A673 (cell line): Measurements from ENCODE around the gene UFD1. TPM values are rescaled to one million over a fixed set of nuclear protein-coding genes. Genes with fewer than 3 reads are reported as not detected.

ENCODE experiments used
- Bru-seq: library from RNA; stranded (reverse); fragments of 400-500 nt; gene quantifications from one replicate; lab custom pipeline; 2021; lab: Mats Ljungman, UMichigan
- BruChase-seq, 2 experiments: library from RNA; stranded (reverse); fragments of 400-500 nt; gene quantifications; one replicate each; lab custom pipeline; 2021; lab: Mats Ljungman, UMichigan
- BruUV-seq: library from RNA; stranded (reverse); fragments of 400-500 nt; replicated peaks from 2 replicates; lab custom pipeline; 2021; lab: Mats Ljungman, UMichigan
- CTCF ChIA-PET: fragments of 300-600 bp; sonication (Branson Sonifier 250); formaldehyde crosslinking; loops from one replicate; lab custom pipeline; 2022; ENCODE audit warnings: antibody characterized with exemption; lab: Charles Lee
- POLR2A ChIA-PET: fragments of 300-600 bp; sonication (Branson Sonifier 250); formaldehyde crosslinking; loops from one replicate; lab custom pipeline; 2022; ENCODE audit warnings: antibody characterized with exemption; ENCODE audit not compliant: low non-redundant PET; lab: Charles Lee
- DNase-seq: peaks from one replicate; pipeline ENCODE4 v3.0.0-alpha.2; 2015; ENCODE audit warnings: low spot score
- H3K27ac ChIP-seq: fragments of 200-600 bp; sonication (generic); 2 replicates; pipeline ENCODE4 v1.5.1; 2016; ENCODE audit warnings: mixed run types, low read depth, mild to moderate bottlenecking, mixed read lengths, antibody characterized with exemption, low read length; ENCODE audit not compliant: poor library complexity, severe bottlenecking
- H3K27me3 ChIP-seq: fragments of 200-600 bp; sonication (generic); replicated peaks from 2 replicates; pipeline ENCODE4 v1.6.1; 2017; ENCODE audit warnings: mixed run types, low read depth, mild to moderate bottlenecking, mixed read lengths, antibody characterized with exemption, low read length; ENCODE audit not compliant: insufficient read depth, poor library complexity
- H3K36me3 ChIP-seq: fragments of 200-600 bp; sonication (generic); 2 replicates; pipeline ENCODE4 v1.6.1; 2016; ENCODE audit warnings: mixed run types, mild to moderate bottlenecking, mixed read lengths, antibody characterized with exemption, low read length; ENCODE audit not compliant: insufficient read depth, poor library complexity, severe bottlenecking
- H3K4me1 ChIP-seq: fragments of 200-600 bp; sonication (generic); 2 replicates; pipeline ENCODE4 v1.6.1; 2017; ENCODE audit warnings: mixed run types, mild to moderate bottlenecking, mixed read lengths, antibody characterized with exemption, low read length; ENCODE audit not compliant: insufficient read depth, poor library complexity, severe bottlenecking
- H3K4me3 ChIP-seq: fragments of 200-600 bp; sonication (generic); 2 replicates; pipeline ENCODE4 v1.5.1; 2016; ENCODE audit warnings: low read depth, mixed run types, mild to moderate bottlenecking, mixed read lengths, low read length; ENCODE audit not compliant: poor library complexity, severe bottlenecking
- H3K9me3 ChIP-seq: fragments of 200-600 bp; sonication (generic); 2 replicates; pipeline ENCODE4 v1.6.1; 2016; ENCODE audit warnings: mixed run types, low read depth, mild to moderate bottlenecking, mixed read lengths, antibody characterized with exemption, low read length; ENCODE audit not compliant: poor library complexity, severe bottlenecking
- CTCF ChIP-seq: fragments of 300-800, 200-600 bp; sonication (generic); conservative IDR thresholded peaks from 2 replicates; pipeline ENCODE4 v1.5.1; 2017; ENCODE audit warnings: low read depth, mild to moderate bottlenecking, antibody characterized with exemption, low read length, moderate library complexity, mixed read lengths
- EZH2 ChIP-seq: fragments of 200-600 bp; sonication (generic); IDR thresholded peaks from 2 replicates; pipeline ENCODE4 v1.6.1; 2017; ENCODE audit warnings: borderline replicate concordance, low read depth, mild to moderate bottlenecking, mixed read lengths, antibody characterized with exemption, low read length; ENCODE audit not compliant: poor library complexity, severe bottlenecking
- intact Hi-C: fragments of 100-400 bp; cut with micrococcal nuclease; formaldehyde crosslinking; loops from one replicate; pipeline ENCODE4 v1.10.0; 2022; ENCODE audit not compliant: unreplicated experiment
- long read RNA-seq: library from polyadenylated mRNA; stranded (forward); transcript quantifications from one replicate; pipeline ENCODE4 v2.0.0, GENCODE V29; 2022
- total RNA-seq: library from RNA; stranded (reverse); gene quantifications from 2 replicates; pipeline ENCODE4 v1.2.3, GENCODE V29; 2021

UFD1 gene
- total RNA-seq (161 and 195 TPM in 2 replicates), Bru-seq, nascent RNA (percentile 85 among the genes with signal in this experiment), BruChase-seq, experiment 1, labeled RNA remaining after a 2-hour chase (percentile 87 among the genes with signal in this experiment), BruChase-seq, experiment 2, labeled RNA remaining after a 6-hour chase (percentile 83 among the genes with signal in this experiment)
- long read RNA-seq, full-length matches to known transcripts = 227 of 288 reads
- long read RNA-seq, partial matches to known transcripts = 10 of 288 reads
- long read RNA-seq, other reads (novel, unspliced or antisense) = 51 of 288 reads

- intact Hi-C loops = loop anchor here (2.0 kb wide), 1 partner anchor 46 kb away; the partner anchor contains the start of gene MRPL40
- ChIA-PET CTCF (no interaction called here), POLR2A (no interaction called here)
- TF ChIP-seq EZH2 = no peak
- no peak for TF ChIP-seq CTCF
- H3K4me3 ChIP-seq = peak within 1 kb of the TSS; percentile 75
- BruUV-seq = no TSS peak
- H3K4me1 ChIP-seq = peaks cover 9% of the 10 kb centered on the region
- peak; percentile 89 for DNase-seq
- no peaks in the 10 kb centered on the region for H3K27me3 ChIP-seq
- peaks cover 25% of the 10 kb centered on the region for H3K36me3 ChIP-seq
- H3K9me3 ChIP-seq = no peaks in the 10 kb centered on the region
- H3K27ac ChIP-seq = peak within 1 kb of the TSS; percentile 99
Measured at GRCh38 chr22:19478901-19479354, at the start of gene UFD1. Gene UFD1, minus strand, starts transcription at chr22:19479193. Its CDS starts 108 bp downstream, at chr22:19479085.

- POLR2A ChIA-PET = no interaction called here
- BruUV-seq = no TSS peak
- intact Hi-C loops = no loop called here
Measured at GRCh38 chr22:19527861-19528417, 48.9 kb upstream of the UFD1 start.

GRCh38 chr22:19527321-19527721, 48.3 kb upstream of the UFD1 start:
- no peaks in the 10 kb centered on the region for H3K36me3 ChIP-seq
- no TSS peak for BruUV-seq
- H3K4me3 ChIP-seq = no peak overlapping the region
- peaks cover 5% of the 10 kb centered on the region for H3K4me1 ChIP-seq
- TF ChIP-seq CTCF = no peak
- no peak for TF ChIP-seq EZH2
- H3K27me3 ChIP-seq = peaks cover 9% of the 10 kb centered on the region
- ChIA-PET POLR2A (no interaction called here), CTCF (no interaction called here)
- intact Hi-C loops = no loop called here
- no peaks in the 10 kb centered on the region for H3K9me3 ChIP-seq
- H3K27ac ChIP-seq = no peak overlapping the region
- no peak for DNase-seq

More at GRCh38 chr22:19527861-19528417, 48.9 kb upstream of the UFD1 start:
- no peak for DNase-seq
- no peak overlapping the region for H3K27ac ChIP-seq
- H3K4me1 ChIP-seq = peaks cover 5% of the 10 kb centered on the region
- peaks cover 9% of the 10 kb centered on the region for H3K27me3 ChIP-seq
- TF ChIP-seq EZH2 (no peak), CTCF (no peak)
- H3K4me3 ChIP-seq = no peak overlapping the region
- no peaks in the 10 kb centered on the region for H3K36me3 ChIP-seq
- H3K9me3 ChIP-seq = no peaks in the 10 kb centered on the region
- CTCF ChIA-PET = interaction anchor here (0.6 kb wide), 1 partner anchor 215 kb away, joined by 11 read pairs; no protein-coding TSS in a partner anchor
